ENCODE measurements around the gene CCRL2.
"Not testable (repeated sequence)": the region's sequence is repeated elsewhere in the genome, so short reads cannot be mapped to it uniquely, and the experiment has no call there.

GRCh38 chr3:46402902-46403301 is 4.2 kb upstream of the CCRL2 start:
- not testable (repeated sequence) for TF ChIP-seq SMAD3 (CRISPR knock-in tag; IDR thresholded peaks at IDR 0.05; ENCODE audit: borderline replicate concordance); MLX (CRISPR knock-in tag; IDR thresholded peaks at IDR 0.05); E2F1 (CRISPR knock-in tag; IDR thresholded peaks at IDR 0.05); STAT6 (CRISPR knock-in tag; conservative IDR thresholded peaks at IDR 0.05; ENCODE audit: low read depth); ELF4 (CRISPR knock-in tag; IDR thresholded peaks at IDR 0.05; ENCODE audit: low read depth); ZNF532 (CRISPR knock-in tag; IDR thresholded peaks at IDR 0.05; ENCODE audit: borderline replicate concordance); IRF1 (CRISPR knock-in tag; IDR thresholded peaks at IDR 0.05); ZSCAN18 (CRISPR knock-in tag; IDR thresholded peaks at IDR 0.05); CTCF (IDR thresholded peaks at IDR 0.05); MXD4 (CRISPR knock-in tag; IDR thresholded peaks at IDR 0.05; ENCODE audit: borderline replicate concordance); NR2C2 (CRISPR knock-in tag; IDR thresholded peaks at IDR 0.05)

All from WTC11 (cell line).